Activated CD8-positive, alpha-beta memory T cell treated with anti-CD3 and anti-CD28 coated beads, Interleukin-2, amount 50 U/mL, for 1 hour (primary cell): ENCODE data around the gene RPUSD4.

Source experiments
- DNase-seq: peaks from one replicate; pipeline ENCODE4 v3.0.0-alpha.2; 2020; ENCODE audit errors: extremely low read depth

The RPUSD4 gene

GRCh38 chr11:126182787-126183445 lies 28.5 kb downstream of the RPUSD4 start:
- DNase-seq = no peak

GRCh38 chr11:126181939-126182730 lies 29.3 kb downstream of the RPUSD4 start:
- DNase-seq = no peak

GRCh38 chr11:126176853-126177470 lies 34.5 kb downstream of the RPUSD4 start:
- no peak for DNase-seq

GRCh38 chr11:126175393-126175792 lies 36.1 kb downstream of the RPUSD4 start:
- no peak for DNase-seq

- no peak for DNase-seq
These were observed 36.6 kb downstream of the RPUSD4 start for GRCh38 chr11:126174816-126175215.

GRCh38 chr11:126173257-126173656 lies 38.2 kb downstream of the RPUSD4 start:
- DNase-seq = no peak

- DNase-seq = no peak
These were observed 38.8 kb downstream of the RPUSD4 start for GRCh38 chr11:126172596-126173038.

- DNase-seq = no peak
These were observed 42.2 kb downstream of the RPUSD4 start for GRCh38 chr11:126169291-126169690.

- no peak for DNase-seq
These were observed 44.0 kb downstream of the RPUSD4 start for GRCh38 chr11:126167488-126167887.

GRCh38 chr11:126166413-126166812 lies 45.0 kb downstream of the RPUSD4 start:
- no peak for DNase-seq

GRCh38 chr11:126165757-126166156 lies 45.7 kb downstream of the RPUSD4 start:
- no peak for DNase-seq

GRCh38 chr11:126165311-126165720 lies 46.1 kb downstream of the RPUSD4 start:
- DNase-seq = no peak

- no peak for DNase-seq
These were observed 46.7 kb downstream of the RPUSD4 start for GRCh38 chr11:126164781-126165180.

- no peak for DNase-seq
These were observed 47.7 kb downstream of the RPUSD4 start for GRCh38 chr11:126163779-126164178.

GRCh38 chr11:126163074-126163700 lies 48.3 kb downstream of the RPUSD4 start:
- no peak for DNase-seq

GRCh38 chr11:126162306-126163030 lies 49.0 kb downstream of the RPUSD4 start:
- DNase-seq = no peak

- no peak for DNase-seq
These were observed 50.4 kb downstream of the RPUSD4 start for GRCh38 chr11:126161023-126161391.

- no peak for DNase-seq
These were observed 51.0 kb downstream of the RPUSD4 start for GRCh38 chr11:126160345-126161022.

GRCh38 chr11:126159719-126160344 lies 51.6 kb downstream of the RPUSD4 start:
- no peak for DNase-seq

- DNase-seq = no peak
These were observed 53.2 kb downstream of the RPUSD4 start for GRCh38 chr11:126158054-126158791.
